Measurements from ENCODE around the gene TMED4. TPM values are rescaled to one million over a fixed set of nuclear protein-coding genes. Genes with fewer than 3 reads are reported as not detected.
A peak's percentile ranks its signal among the peaks of the same experiment; 100 is the strongest.
"Not testable (repeated sequence)": the region's sequence is repeated elsewhere in the genome, so short reads cannot be mapped to it uniquely, and the experiment has no call there.

TMED4 gene
- total and polyA plus RNA-seq, 8 donors, result 32.3 to 55.9 (median 47.0) TPM

GRCh38 chr7:44561962-44562621, 19.9 kb downstream of the TMED4 start:
- intact Hi-C loops (cut with DNase I), result loop anchor here in 1 of 3 donors (10.0 kb wide), 1 partner anchor 317 kb away; no protein-coding TSS in a partner anchor
- no peaks in the 10 kb centered on the region for H3K27me3 ChIP-seq
- H3K4me3 ChIP-seq, result no peak overlapping the region
- TF ChIP-seq, protein P1, sequence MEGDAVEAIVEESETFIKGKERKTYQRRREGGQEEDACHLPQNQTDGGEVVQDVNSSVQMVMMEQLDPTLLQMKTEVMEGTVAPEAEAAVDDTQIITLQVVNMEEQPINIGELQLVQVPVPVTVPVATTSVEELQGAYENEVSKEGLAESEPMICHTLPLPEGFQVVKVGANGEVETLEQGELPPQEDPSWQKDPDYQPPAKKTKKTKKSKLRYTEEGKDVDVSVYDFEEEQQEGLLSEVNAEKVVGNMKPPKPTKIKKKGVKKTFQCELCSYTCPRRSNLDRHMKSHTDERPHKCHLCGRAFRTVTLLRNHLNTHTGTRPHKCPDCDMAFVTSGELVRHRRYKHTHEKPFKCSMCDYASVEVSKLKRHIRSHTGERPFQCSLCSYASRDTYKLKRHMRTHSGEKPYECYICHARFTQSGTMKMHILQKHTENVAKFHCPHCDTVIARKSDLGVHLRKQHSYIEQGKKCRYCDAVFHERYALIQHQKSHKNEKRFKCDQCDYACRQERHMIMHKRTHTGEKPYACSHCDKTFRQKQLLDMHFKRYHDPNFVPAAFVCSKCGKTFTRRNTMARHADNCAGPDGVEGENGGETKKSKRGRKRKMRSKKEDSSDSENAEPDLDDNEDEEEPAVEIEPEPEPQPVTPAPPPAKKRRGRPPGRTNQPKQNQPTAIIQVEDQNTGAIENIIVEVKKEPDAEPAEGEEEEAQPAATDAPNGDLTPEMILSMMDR (IDR thresholded peaks at IDR 0.05), result no peak
- no peaks in the 10 kb centered on the region for H3K9me3 ChIP-seq
- no peak overlapping the region for H3K27ac ChIP-seq
- WGBS, 2 donors, result 60 to 61% methylated on average over 7 of the region's 7 CpGs
- DNase-seq (no peak), ATAC-seq (peak in 2 of 4 donors; percentile 19 to 34), FAIRE-seq (no peak)
- no peaks in the 10 kb centered on the region for H3K4me1 ChIP-seq
- peaks cover 0 to 10% (median 4%) of the 10 kb centered on the region in 3 donors for H3K36me3 ChIP-seq

GRCh38 chr7:44561481-44561880, 20.6 kb downstream of the TMED4 start:
- no peak for ATAC-seq
- H3K4me3 ChIP-seq, result no peak overlapping the region
- FAIRE-seq, result no peak
- intact Hi-C loops (cut with DNase I), result loop anchor here in 1 of 3 donors (10.0 kb wide), 1 partner anchor 317 kb away; no protein-coding TSS in a partner anchor
- H3K36me3 ChIP-seq, result peaks cover 0 to 9% (median 3%) of the 10 kb centered on the region in 3 donors
- DNase-seq, result no peak
- no peak overlapping the region for H3K27ac ChIP-seq
- WGBS, 2 donors, result 75 to 83% methylated on average over 6 of the region's 6 CpGs
- H3K27me3 ChIP-seq, result no peaks in the 10 kb centered on the region
- H3K4me1 ChIP-seq, result no peaks in the 10 kb centered on the region
- H3K9me3 ChIP-seq, result no peaks in the 10 kb centered on the region
- TF ChIP-seq, protein P1 (IDR thresholded peaks at IDR 0.05), result no peak

- H3K27me3 ChIP-seq, result no peaks in the 10 kb centered on the region
- no peaks in the 10 kb centered on the region for H3K9me3 ChIP-seq
- H3K4me3 ChIP-seq, result no peak overlapping the region
- DNase-seq (no peak), FAIRE-seq (no peak), ATAC-seq (no peak)
- intact Hi-C loops (cut with DNase I), result no loop called here
- no peaks in the 10 kb centered on the region for H3K4me1 ChIP-seq
- H3K36me3 ChIP-seq, result no peaks in the 10 kb centered on the region
- 75 to 94% methylated on average over 4 of the region's 4 CpGs for WGBS, 2 donors
- TF ChIP-seq, protein P1 (IDR thresholded peaks at IDR 0.05), result no peak
- H3K27ac ChIP-seq, result no peak overlapping the region
These were observed 22.5 kb downstream of the TMED4 start for GRCh38 chr7:44559485-44559884.

GRCh38 chr7:44557485-44557884, 24.5 kb downstream of the TMED4 start:
- Histone ChIP-seq H3K4me1 (no peaks in the 10 kb centered on the region), H3K27me3 (no peaks in the 10 kb centered on the region), H3K36me3 (no peaks in the 10 kb centered on the region), H3K9me3 (no peaks in the 10 kb centered on the region), H3K27ac (no peak overlapping the region), H3K4me3 (no peak overlapping the region)
- 59 to 69% methylated on average over 2 of the region's 2 CpGs for WGBS, 2 donors
- DNase-seq, result no peak
- FAIRE-seq, result no peak
- intact Hi-C loops (cut with DNase I), result no loop called here
- TF ChIP-seq, protein P1 (IDR thresholded peaks at IDR 0.05), result no peak
- no peak for ATAC-seq

GRCh38 chr7:44555350-44555749, 26.7 kb downstream of the TMED4 start:
- H3K27ac ChIP-seq, result no peak overlapping the region
- H3K36me3 ChIP-seq, result no peaks in the 10 kb centered on the region
- intact Hi-C loops (cut with DNase I), result no loop called here
- H3K4me3 ChIP-seq, result no peak overlapping the region
- TF ChIP-seq, protein P1 (IDR thresholded peaks at IDR 0.05), result no peak
- no peaks in the 10 kb centered on the region for H3K27me3 ChIP-seq
- ATAC-seq (no peak), DNase-seq (no peak), FAIRE-seq (no peak)
- WGBS, 2 donors, result 60 to 70% methylated on average over 2 of the region's 2 CpGs
- H3K9me3 ChIP-seq, result no peaks in the 10 kb centered on the region
- no peaks in the 10 kb centered on the region for H3K4me1 ChIP-seq

GRCh38 chr7:44552473-44553005, 29.5 kb downstream of the TMED4 start:
- H3K36me3 ChIP-seq; DNase-seq; H3K4me3 ChIP-seq; H3K27ac ChIP-seq; intact Hi-C loops (cut with DNase I); ATAC-seq; FAIRE-seq; H3K4me1 ChIP-seq; H3K9me3 ChIP-seq; H3K27me3 ChIP-seq: not testable (repeated sequence)
- 57 to 86% methylated on average over 2 to 3 of the region's 3 CpGs for WGBS, 2 donors

Measured in pancreas (tissue), 10 donors.